Stimulated activated effector memory CD8-positive, alpha-beta T cell treated with anti-CD3 and anti-CD28 coated beads, Interleukin-12 subunit alpha, Interleukin-12 subunit beta, amount 100 ng/mL, for 72 hours (primary cell): ENCODE results near the gene AMD1.

Experiments used
- ATAC-seq: fragments of 150-1000 bp; cut with Tn5 transposase; 2 replicates; pipeline ENCODE4 v1.10.0; 2021
- DNase-seq, 2 donors: peaks; one replicate each; pipeline ENCODE4 v3.0.0; 2021 to 2022; ENCODE audit warnings: low spot score in 2 of 2
- H3K27ac Mint-ChIP-seq: one replicate; pipeline ENCODE4 v1.8.0; 2022; ENCODE audit warnings: mild to moderate bottlenecking, mixed read lengths
- H3K36me3 Mint-ChIP-seq: one replicate; pipeline ENCODE4 v1.8.0; 2022; ENCODE audit warnings: mild to moderate bottlenecking, mixed read lengths
- H3K4me1 Mint-ChIP-seq: one replicate; pipeline ENCODE4 v1.8.0; 2022; ENCODE audit warnings: mixed read lengths
- H3K4me3 Mint-ChIP-seq: one replicate; pipeline ENCODE4 v1.8.0; 2022; ENCODE audit warnings: mild to moderate bottlenecking, mixed read lengths
- H3K9me3 Mint-ChIP-seq: one replicate; pipeline ENCODE4 v1.8.0; 2022; ENCODE audit warnings: mixed read lengths

The AMD1 gene

GRCh38 chr6:110874880-110875547 is 429 bp downstream of the AMD1 start:
- peak; percentile 41 to 84 for DNase-seq
- Mint-ChIP-seq H3K27ac (peak overlapping the region; percentile 96), H3K9me3 (no peaks in the 10 kb centered on the region), H3K4me3 (peak overlapping the region; percentile 88), H3K4me1 (peaks cover 35% of the 10 kb centered on the region), H3K36me3 (peaks cover 48% of the 10 kb centered on the region)
- peak; percentile 4 for ATAC-seq

- peaks cover 41% of the 10 kb centered on the region for H3K4me1 Mint-ChIP-seq
- peak; percentile 57 to 86 for DNase-seq
- no peaks in the 10 kb centered on the region for H3K9me3 Mint-ChIP-seq
- peak overlapping the region; percentile 88 for H3K4me3 Mint-ChIP-seq
- ATAC-seq, result peak; percentile 53
- peaks cover 55% of the 10 kb centered on the region for H3K36me3 Mint-ChIP-seq
- peak overlapping the region; percentile 96 for H3K27ac Mint-ChIP-seq
These were observed 1.1 kb downstream of the AMD1 start for GRCh38 chr6:110875548-110876169.

- ATAC-seq (peak; percentile 72), DNase-seq (peak in 1 of 2 donors; percentile 54)
- H3K4me1 Mint-ChIP-seq, result peaks cover 47% of the 10 kb centered on the region
- H3K9me3 Mint-ChIP-seq, result no peaks in the 10 kb centered on the region
- peaks cover 61% of the 10 kb centered on the region for H3K36me3 Mint-ChIP-seq
- H3K4me3 Mint-ChIP-seq, result peak overlapping the region; percentile 88
- peak overlapping the region; percentile 96 for H3K27ac Mint-ChIP-seq
These were observed 1.7 kb downstream of the AMD1 start for GRCh38 chr6:110876170-110876773.

- peak overlapping the region; percentile 88 for H3K4me3 Mint-ChIP-seq
- peaks cover 51% of the 10 kb centered on the region for H3K4me1 Mint-ChIP-seq
- H3K27ac Mint-ChIP-seq, result peak overlapping the region; percentile 96
- no peaks in the 10 kb centered on the region for H3K9me3 Mint-ChIP-seq
- DNase-seq (no peak), ATAC-seq (no peak)
- peaks cover 63% of the 10 kb centered on the region for H3K36me3 Mint-ChIP-seq
These were observed 2.4 kb downstream of the AMD1 start for GRCh38 chr6:110876806-110877564.

- DNase-seq, result no peak
- Mint-ChIP-seq H3K4me1 (peaks cover 57% of the 10 kb centered on the region), H3K9me3 (no peaks in the 10 kb centered on the region), H3K4me3 (peak overlapping the region; percentile 88), H3K36me3 (peaks cover 63% of the 10 kb centered on the region), H3K27ac (peak overlapping the region; percentile 96)
- no peak for ATAC-seq
These were observed 3.0 kb downstream of the AMD1 start for GRCh38 chr6:110877569-110877968.

- Mint-ChIP-seq H3K4me3 (peak overlapping the region; percentile 88), H3K9me3 (no peaks in the 10 kb centered on the region), H3K27ac (peak overlapping the region; percentile 27), H3K4me1 (peaks cover 71% of the 10 kb centered on the region), H3K36me3 (peaks cover 63% of the 10 kb centered on the region)
- ATAC-seq, result no peak
- no peak for DNase-seq
These were observed 4.4 kb downstream of the AMD1 start for GRCh38 chr6:110878751-110879522.

- ATAC-seq (no peak), DNase-seq (no peak)
- Mint-ChIP-seq H3K27ac (no peak overlapping the region), H3K4me3 (peak overlapping the region; percentile 88), H3K9me3 (no peaks in the 10 kb centered on the region), H3K36me3 (peaks cover 64% of the 10 kb centered on the region), H3K4me1 (peaks cover 88% of the 10 kb centered on the region)
These were observed 6.1 kb downstream of the AMD1 start for GRCh38 chr6:110880651-110881050.

- ATAC-seq, result no peak
- Mint-ChIP-seq H3K4me3 (peak overlapping the region; percentile 24), H3K36me3 (peaks cover 53% of the 10 kb centered on the region), H3K9me3 (no peaks in the 10 kb centered on the region), H3K27ac (peak overlapping the region; percentile 12), H3K4me1 (peaks cover 91% of the 10 kb centered on the region)
- DNase-seq, result no peak
These were observed 7.1 kb downstream of the AMD1 start for GRCh38 chr6:110881546-110882273.

- Mint-ChIP-seq H3K36me3 (peaks cover 48% of the 10 kb centered on the region), H3K4me3 (peak overlapping the region; percentile 17), H3K4me1 (peaks cover 91% of the 10 kb centered on the region), H3K9me3 (no peaks in the 10 kb centered on the region), H3K27ac (peak overlapping the region; percentile 12)
- ATAC-seq (no peak), DNase-seq (no peak)
These were observed 7.7 kb downstream of the AMD1 start for GRCh38 chr6:110882274-110882619.

GRCh38 chr6:110882824-110883554 is 8.4 kb downstream of the AMD1 start:
- Mint-ChIP-seq H3K4me3 (peak overlapping the region; percentile 17), H3K27ac (peak overlapping the region; percentile 44), H3K4me1 (peaks cover 87% of the 10 kb centered on the region), H3K36me3 (peaks cover 43% of the 10 kb centered on the region), H3K9me3 (no peaks in the 10 kb centered on the region)
- ATAC-seq (no peak), DNase-seq (no peak)

GRCh38 chr6:110884321-110884720 is 9.7 kb downstream of the AMD1 start:
- H3K4me1 Mint-ChIP-seq, result peaks cover 74% of the 10 kb centered on the region
- no peaks in the 10 kb centered on the region for H3K9me3 Mint-ChIP-seq
- H3K36me3 Mint-ChIP-seq, result peaks cover 43% of the 10 kb centered on the region
- H3K27ac Mint-ChIP-seq, result peak overlapping the region; percentile 44
- ATAC-seq (no peak), DNase-seq (no peak)
- peak overlapping the region; percentile 17 for H3K4me3 Mint-ChIP-seq

- no peak overlapping the region for H3K27ac Mint-ChIP-seq
These were observed 10.9 kb downstream of the AMD1 start for GRCh38 chr6:110885526-110885925.

GRCh38 chr6:110886555-110887167 is 12.1 kb downstream of the AMD1 start:
- ATAC-seq (no peak), DNase-seq (no peak)
- Mint-ChIP-seq H3K4me1 (peaks cover 53% of the 10 kb centered on the region), H3K4me3 (no peak overlapping the region), H3K9me3 (no peaks in the 10 kb centered on the region), H3K36me3 (peaks cover 45% of the 10 kb centered on the region), H3K27ac (peak overlapping the region; percentile 63)

More at GRCh38 chr6:110885526-110885925, 10.9 kb downstream of the AMD1 start:
- DNase-seq (no peak), ATAC-seq (no peak)
- H3K36me3 Mint-ChIP-seq, result peaks cover 43% of the 10 kb centered on the region
- no peaks in the 10 kb centered on the region for H3K9me3 Mint-ChIP-seq
- H3K4me3 Mint-ChIP-seq, result no peak overlapping the region
- H3K4me1 Mint-ChIP-seq, result peaks cover 62% of the 10 kb centered on the region
